Measurements from ENCODE around the gene PRKCQ.

DNA sequence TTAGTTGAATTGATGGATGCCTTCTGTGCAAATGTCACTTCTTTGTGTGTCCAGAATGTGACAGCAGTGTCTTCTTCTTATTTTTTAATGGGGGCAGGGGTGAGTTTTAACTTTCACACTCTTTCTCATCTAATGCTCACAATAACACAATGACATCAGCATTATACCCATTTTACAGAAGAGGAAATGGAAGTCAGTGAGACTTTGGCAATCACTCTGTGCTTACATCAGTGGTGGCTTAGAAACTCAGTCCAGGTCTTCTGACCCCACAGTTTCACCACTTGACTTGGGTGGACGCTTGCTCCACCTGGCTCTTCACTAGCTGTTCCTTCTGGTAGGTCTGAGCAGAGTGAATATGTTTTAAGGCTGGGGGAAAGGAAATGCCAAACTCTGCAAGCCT lies 124.0 kb downstream of the PRKCQ start:
- TF ChIP-seq EZH2phosphoT487 (IDR thresholded peaks at IDR 0.05), result no peak
- TF ChIP-seq, protein P1, sequence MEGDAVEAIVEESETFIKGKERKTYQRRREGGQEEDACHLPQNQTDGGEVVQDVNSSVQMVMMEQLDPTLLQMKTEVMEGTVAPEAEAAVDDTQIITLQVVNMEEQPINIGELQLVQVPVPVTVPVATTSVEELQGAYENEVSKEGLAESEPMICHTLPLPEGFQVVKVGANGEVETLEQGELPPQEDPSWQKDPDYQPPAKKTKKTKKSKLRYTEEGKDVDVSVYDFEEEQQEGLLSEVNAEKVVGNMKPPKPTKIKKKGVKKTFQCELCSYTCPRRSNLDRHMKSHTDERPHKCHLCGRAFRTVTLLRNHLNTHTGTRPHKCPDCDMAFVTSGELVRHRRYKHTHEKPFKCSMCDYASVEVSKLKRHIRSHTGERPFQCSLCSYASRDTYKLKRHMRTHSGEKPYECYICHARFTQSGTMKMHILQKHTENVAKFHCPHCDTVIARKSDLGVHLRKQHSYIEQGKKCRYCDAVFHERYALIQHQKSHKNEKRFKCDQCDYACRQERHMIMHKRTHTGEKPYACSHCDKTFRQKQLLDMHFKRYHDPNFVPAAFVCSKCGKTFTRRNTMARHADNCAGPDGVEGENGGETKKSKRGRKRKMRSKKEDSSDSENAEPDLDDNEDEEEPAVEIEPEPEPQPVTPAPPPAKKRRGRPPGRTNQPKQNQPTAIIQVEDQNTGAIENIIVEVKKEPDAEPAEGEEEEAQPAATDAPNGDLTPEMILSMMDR (IDR thresholded peaks at IDR 0.05), result no peak

All from neural progenitor cell (in vitro differentiated cells).